Activated CD4-positive, alpha-beta T cell treated with anti-CD3 and anti-CD28 coated beads, Interleukin-2, amount 10 ng/mL, durations not matched to agents 24 days and 14 days (primary cell): ENCODE results near the gene MYO9B. TPM values are rescaled to one million over a fixed set of nuclear protein-coding genes. Genes with fewer than 3 reads are reported as not detected.
"Not testable (repeated sequence)": the region's sequence is repeated elsewhere in the genome, so short reads cannot be mapped to it uniquely, and the experiment has no call there.

Experiments
- DNase-seq: peaks from one replicate; pipeline ENCODE4 v3.0.0; 2022
- H3K27ac Mint-ChIP-seq: one replicate; pipeline ENCODE4 v1.8.0; 2022; ENCODE audit warnings: mild to moderate bottlenecking, mixed read lengths
- H3K27me3 Mint-ChIP-seq: one replicate; pipeline ENCODE4 v1.8.0; 2022; ENCODE audit warnings: mixed read lengths
- H3K36me3 Mint-ChIP-seq: one replicate; pipeline ENCODE4 v1.8.0; 2022; ENCODE audit warnings: low read depth, mild to moderate bottlenecking, mixed read lengths
- H3K4me1 Mint-ChIP-seq: one replicate; pipeline ENCODE4 v1.8.0; 2021; ENCODE audit warnings: mixed read lengths
- H3K4me3 Mint-ChIP-seq: one replicate; pipeline ENCODE4 v1.8.0; 2022; ENCODE audit warnings: mild to moderate bottlenecking, moderate library complexity, mixed read lengths
- H3K9me3 Mint-ChIP-seq: one replicate; pipeline ENCODE4 v1.8.0; 2021; ENCODE audit warnings: mixed read lengths
- intact Hi-C: fragments of 100-400 bp; cut with micrococcal nuclease; formaldehyde crosslinking; loops from one replicate; pipeline ENCODE4 v1.15.1; 2023
- total RNA-seq: library from RNA; stranded (reverse); gene quantifications from 2 replicates; pipeline ENCODE4 v1.2.3, GENCODE V29; 2022

Gene MYO9B
- total RNA-seq, 1 donor from 2014 or later = 120 TPM

- intact Hi-C loops, H3K4me1 Mint-ChIP-seq, H3K4me3 Mint-ChIP-seq, H3K27ac Mint-ChIP-seq, DNase-seq, H3K9me3 Mint-ChIP-seq, H3K27me3 Mint-ChIP-seq: not testable (repeated sequence)
- peaks cover 57% of the 10 kb centered on the region for H3K36me3 Mint-ChIP-seq
Measured at GRCh38 chr19:17191736-17192135, 116.2 kb downstream of the MYO9B start.

DNA sequence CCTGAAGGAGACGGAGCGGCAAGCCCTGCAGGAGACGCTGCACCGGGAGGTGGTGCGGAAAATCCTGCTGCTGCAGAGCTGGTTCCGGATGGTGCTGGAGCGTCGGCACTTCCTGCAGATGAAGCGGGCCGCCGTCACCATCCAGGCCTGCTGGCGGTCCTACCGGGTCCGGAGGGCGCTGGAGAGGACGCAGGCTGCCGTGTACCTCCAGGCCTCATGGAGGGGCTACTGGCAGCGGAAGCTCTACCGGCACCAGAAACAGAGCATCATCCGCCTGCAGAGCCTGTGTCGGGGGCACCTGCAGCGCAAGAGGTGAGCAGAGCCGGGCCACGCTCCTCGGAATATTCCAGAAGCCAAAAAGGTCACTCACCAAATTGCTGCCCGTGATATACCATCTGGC, 117.2 kb downstream of the MYO9B start:
- H3K4me3 Mint-ChIP-seq = no peak overlapping the region
- H3K27ac Mint-ChIP-seq = no peak overlapping the region
- DNase-seq = no peak
- H3K4me1 Mint-ChIP-seq = peaks cover 1% of the 10 kb centered on the region
- no peaks in the 10 kb centered on the region for H3K27me3 Mint-ChIP-seq
- H3K36me3 Mint-ChIP-seq = peaks cover 56% of the 10 kb centered on the region
- H3K9me3 Mint-ChIP-seq = no peaks in the 10 kb centered on the region
- intact Hi-C loops = no loop called here

- Mint-ChIP-seq H3K36me3 (peaks cover 55% of the 10 kb centered on the region), H3K27me3 (no peaks in the 10 kb centered on the region), H3K27ac (no peak overlapping the region), H3K4me3 (no peak overlapping the region), H3K9me3 (no peaks in the 10 kb centered on the region), H3K4me1 (peaks cover 1% of the 10 kb centered on the region)
- intact Hi-C loops = no loop called here
- no peak for DNase-seq
Measured at GRCh38 chr19:17194608-17195007, 119.0 kb downstream of the MYO9B start.

- intact Hi-C loops = no loop called here
- no peak overlapping the region for H3K27ac Mint-ChIP-seq
- no peaks in the 10 kb centered on the region for H3K9me3 Mint-ChIP-seq
- H3K4me3 Mint-ChIP-seq = no peak overlapping the region
- peaks cover 1% of the 10 kb centered on the region for H3K4me1 Mint-ChIP-seq
- H3K27me3 Mint-ChIP-seq = no peaks in the 10 kb centered on the region
- H3K36me3 Mint-ChIP-seq = peaks cover 60% of the 10 kb centered on the region
- no peak for DNase-seq
Measured at GRCh38 chr19:17195106-17195505, 119.5 kb downstream of the MYO9B start.

DNA sequence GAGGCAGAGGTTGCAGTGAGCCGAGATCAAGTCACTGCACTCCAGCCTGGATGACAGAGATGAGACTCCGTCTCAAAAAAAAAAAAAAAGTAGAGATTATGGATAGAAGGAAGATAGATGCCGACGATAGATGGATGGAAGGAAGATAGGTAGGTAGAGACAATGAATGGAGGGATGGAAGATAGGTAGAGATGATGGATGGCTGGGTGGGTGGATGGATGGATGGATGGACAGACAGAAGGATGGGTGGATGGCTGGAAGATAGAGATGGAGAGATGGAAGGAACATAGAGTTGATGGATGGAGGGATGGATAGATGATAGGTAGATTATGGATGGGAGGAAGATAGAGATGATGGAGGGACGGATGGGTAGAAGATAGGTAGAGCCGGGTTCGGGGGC, 121.0 kb downstream of the MYO9B start:
- H3K27me3 Mint-ChIP-seq = no peaks in the 10 kb centered on the region
- H3K4me3 Mint-ChIP-seq = no peak overlapping the region
- no peak for DNase-seq
- peaks cover 1% of the 10 kb centered on the region for H3K4me1 Mint-ChIP-seq
- H3K27ac Mint-ChIP-seq = no peak overlapping the region
- H3K36me3 Mint-ChIP-seq = peaks cover 62% of the 10 kb centered on the region
- intact Hi-C loops = no loop called here
- H3K9me3 Mint-ChIP-seq = no peaks in the 10 kb centered on the region

DNA sequence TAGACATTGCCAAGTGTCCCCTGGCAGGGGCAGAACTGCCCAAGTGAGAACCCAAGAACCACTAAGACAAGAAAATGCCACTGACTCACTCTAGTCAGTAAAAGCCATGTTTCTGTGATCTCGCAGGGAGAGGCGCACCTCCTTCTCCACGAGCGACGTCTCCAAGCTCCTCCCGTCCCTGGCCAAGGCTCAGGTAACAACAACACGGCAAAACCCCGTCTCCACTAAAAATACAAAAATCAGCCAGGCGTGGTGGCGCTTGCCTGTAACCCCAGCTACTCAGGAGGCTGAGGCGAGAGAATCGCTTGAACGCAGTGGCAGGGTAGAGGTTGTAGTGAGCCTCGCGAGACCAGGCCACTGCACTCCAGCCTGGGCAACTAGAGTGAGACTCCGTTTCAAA, 122.1 kb downstream of the MYO9B start:
- Mint-ChIP-seq H3K4me3 (no peak overlapping the region), H3K27ac (no peak overlapping the region), H3K27me3 (no peaks in the 10 kb centered on the region), H3K36me3 (peaks cover 69% of the 10 kb centered on the region), H3K9me3 (no peaks in the 10 kb centered on the region), H3K4me1 (peaks cover 1% of the 10 kb centered on the region)
- intact Hi-C loops = no loop called here
- no peak for DNase-seq

DNA sequence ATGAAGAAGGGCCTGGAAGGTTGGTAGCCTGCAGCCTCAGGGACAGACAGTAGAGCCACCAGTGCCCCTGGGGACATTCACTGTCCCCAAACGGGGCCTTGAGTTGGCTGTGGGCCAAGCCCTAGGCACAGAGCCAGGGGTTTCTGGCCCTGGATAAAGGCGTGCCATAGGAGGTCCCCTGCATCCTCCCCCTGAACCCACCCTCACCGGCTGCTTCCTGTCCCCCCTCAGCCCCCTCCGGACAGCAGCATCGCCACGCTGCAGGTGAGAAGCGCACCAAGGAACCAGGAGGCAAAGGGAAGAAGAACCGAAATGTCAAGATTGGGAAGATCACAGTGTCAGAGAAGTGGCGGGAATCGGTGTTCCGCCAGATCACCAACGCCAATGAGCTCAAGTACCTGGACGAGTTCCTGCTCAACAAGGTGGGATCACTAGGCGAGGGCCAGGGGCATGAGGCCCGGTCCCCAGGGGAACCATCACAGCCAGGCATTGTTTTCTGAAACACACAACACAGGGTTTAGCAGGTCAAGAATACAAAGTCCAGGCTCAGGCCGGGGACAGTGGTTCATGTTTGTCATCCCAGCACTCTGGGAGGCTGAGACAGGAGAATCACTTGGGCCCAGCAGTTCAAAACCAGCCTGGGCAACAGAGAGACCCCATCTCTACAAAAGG, 125.0 kb downstream of the MYO9B start:
- Mint-ChIP-seq H3K9me3 (no peaks in the 10 kb centered on the region), H3K27ac (no peak overlapping the region), H3K36me3 (peaks cover 73% of the 10 kb centered on the region), H3K4me1 (peaks cover 1% of the 10 kb centered on the region), H3K27me3 (no peaks in the 10 kb centered on the region), H3K4me3 (no peak overlapping the region)
- no peak for DNase-seq
- intact Hi-C loops = no loop called here

GRCh38 chr19:17202249-17202648, 126.7 kb downstream of the MYO9B start:
- H3K36me3 Mint-ChIP-seq = peaks cover 64% of the 10 kb centered on the region

DNA sequence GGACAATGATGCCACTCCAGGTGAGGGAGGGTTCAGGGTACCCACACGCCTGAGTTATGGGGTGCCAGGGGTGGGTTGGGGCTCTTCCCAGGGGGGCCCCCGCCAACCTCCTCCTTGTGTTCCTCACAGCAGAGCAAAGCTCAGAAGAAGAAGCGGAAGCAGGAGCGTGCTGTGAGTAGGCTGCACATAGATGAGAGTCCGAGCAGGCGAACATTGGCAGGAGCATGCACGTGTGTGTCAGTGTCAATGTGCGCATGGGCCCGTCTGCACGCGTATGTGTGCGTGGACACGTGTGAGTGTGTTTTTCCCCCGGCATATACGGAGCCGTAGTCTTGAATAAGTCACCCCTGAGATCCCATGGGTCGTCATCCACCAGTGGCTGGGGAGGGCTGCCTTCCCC, 127.1 kb downstream of the MYO9B start:
- DNase-seq = no peak
- H3K9me3 Mint-ChIP-seq = no peaks in the 10 kb centered on the region
- no peak overlapping the region for H3K27ac Mint-ChIP-seq
- H3K36me3 Mint-ChIP-seq = peaks cover 59% of the 10 kb centered on the region
- no peak overlapping the region for H3K4me3 Mint-ChIP-seq
- H3K27me3 Mint-ChIP-seq = no peaks in the 10 kb centered on the region
- H3K4me1 Mint-ChIP-seq = no peaks in the 10 kb centered on the region
- intact Hi-C loops = no loop called here

More at GRCh38 chr19:17202249-17202648, 126.7 kb downstream of the MYO9B start:
- no peak for DNase-seq
- Mint-ChIP-seq H3K27me3 (no peaks in the 10 kb centered on the region), H3K9me3 (no peaks in the 10 kb centered on the region), H3K27ac (no peak overlapping the region), H3K4me1 (no peaks in the 10 kb centered on the region), H3K4me3 (no peak overlapping the region)
- intact Hi-C loops = no loop called here

GRCh38 chr19:17205237-17206140, 129.9 kb downstream of the MYO9B start:
- intact Hi-C loops = loop anchor here (5.0 kb wide), 1 partner anchor 77 kb away; the partner anchor contains the start of gene ANKLE1
- Mint-ChIP-seq H3K27me3 (no peaks in the 10 kb centered on the region), H3K4me3 (no peak overlapping the region), H3K9me3 (no peaks in the 10 kb centered on the region), H3K4me1 (peaks cover 11% of the 10 kb centered on the region), H3K27ac (no peak overlapping the region), H3K36me3 (peaks cover 59% of the 10 kb centered on the region)
- DNase-seq = peak; percentile 88

DNA sequence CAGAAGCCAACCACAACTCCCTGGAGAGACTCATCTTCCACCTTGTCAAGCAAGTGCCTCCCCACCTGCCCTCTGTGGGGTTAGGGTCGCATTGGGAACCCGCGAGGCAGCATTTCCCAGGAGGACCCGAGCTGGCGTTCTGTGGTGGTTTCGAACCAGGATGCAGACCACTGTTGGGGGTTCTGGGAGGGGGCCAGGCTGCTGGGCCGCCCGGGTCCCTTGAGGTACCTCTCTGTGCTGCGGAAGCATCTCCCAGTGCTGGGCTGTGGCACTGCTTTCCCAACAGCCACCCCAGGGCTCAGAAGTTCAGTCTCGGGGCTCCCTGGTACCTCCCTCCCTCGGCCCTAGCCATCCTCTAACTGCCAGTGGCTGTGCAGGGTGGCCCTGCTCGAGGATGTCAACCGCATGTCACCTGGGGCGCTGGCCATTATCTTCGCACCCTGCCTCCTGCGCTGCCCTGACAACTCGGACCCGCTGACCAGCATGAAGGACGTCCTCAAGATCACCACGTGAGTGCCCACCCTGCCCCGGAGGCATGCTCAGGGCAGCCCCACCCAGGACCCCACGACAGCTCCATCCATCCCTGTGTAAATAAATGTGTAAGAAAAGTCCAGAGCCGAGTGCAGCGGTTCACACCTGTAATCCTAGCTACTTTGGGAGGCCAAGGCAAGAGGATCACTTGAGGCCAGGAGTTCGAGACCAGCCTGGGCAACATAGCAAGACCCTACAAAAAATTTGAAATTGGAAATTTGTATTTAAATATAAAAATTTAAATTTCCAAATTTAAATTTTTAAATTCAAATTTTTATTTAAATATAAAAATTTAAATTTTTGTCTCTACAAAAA, 131.4 kb downstream of the MYO9B start:
- intact Hi-C loops = loop anchor here (5.0 kb wide), 1 partner anchor 75 kb away; the partner anchor contains the start of gene ANKLE1
- peaks cover 55% of the 10 kb centered on the region for H3K36me3 Mint-ChIP-seq
- H3K9me3 Mint-ChIP-seq = no peaks in the 10 kb centered on the region
- H3K27ac Mint-ChIP-seq = no peak overlapping the region
- no peak overlapping the region for H3K4me3 Mint-ChIP-seq
- peaks cover 11% of the 10 kb centered on the region for H3K4me1 Mint-ChIP-seq
- H3K27me3 Mint-ChIP-seq = no peaks in the 10 kb centered on the region
- DNase-seq = no peak

DNA sequence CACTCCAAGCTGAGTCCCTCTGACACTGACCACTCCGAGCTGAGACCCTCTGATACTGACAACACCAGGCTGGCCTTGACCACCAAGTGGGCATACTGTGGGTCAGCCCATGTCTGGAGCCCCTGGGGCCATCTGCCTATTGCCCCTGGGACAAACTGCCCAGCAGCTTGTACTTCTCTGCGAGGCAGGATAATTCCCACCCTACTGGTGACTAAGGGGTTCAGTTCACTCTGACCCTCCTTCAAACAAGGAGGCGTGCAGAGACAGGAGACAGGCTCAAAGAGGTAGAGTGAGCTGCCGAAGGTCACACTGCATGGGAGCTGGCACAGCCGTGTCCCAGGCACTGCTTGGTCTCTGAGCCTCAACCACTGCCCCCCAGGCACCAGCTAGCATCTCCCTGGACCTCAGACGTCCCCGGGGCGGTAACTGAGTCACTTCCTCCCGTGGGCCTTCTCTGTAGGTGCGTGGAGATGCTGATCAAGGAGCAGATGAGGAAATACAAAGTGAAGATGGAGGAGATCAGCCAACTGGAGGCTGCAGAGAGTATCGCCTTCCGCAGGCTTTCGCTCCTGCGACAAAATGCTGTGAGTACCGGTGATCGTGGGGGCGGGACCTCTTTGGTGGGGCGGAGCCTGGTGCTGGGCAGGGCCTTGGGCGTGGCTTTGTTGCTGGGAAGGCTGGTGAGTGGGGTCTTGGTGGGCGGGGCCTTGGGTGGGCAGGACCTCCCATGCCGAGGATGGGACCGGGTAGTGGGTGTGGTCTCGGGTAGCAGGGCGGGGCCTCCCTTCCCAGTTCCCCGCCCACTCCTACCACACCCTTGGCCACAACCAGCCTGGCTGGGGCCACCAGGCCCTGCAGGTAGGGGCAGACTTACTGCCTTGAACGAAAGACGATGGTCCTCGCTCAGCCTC, 133.8 kb downstream of the MYO9B start:
- Mint-ChIP-seq H3K4me3 (no peak overlapping the region), H3K4me1 (peaks cover 11% of the 10 kb centered on the region), H3K27me3 (no peaks in the 10 kb centered on the region), H3K36me3 (peaks cover 44% of the 10 kb centered on the region), H3K27ac (peak overlapping the region; percentile 41), H3K9me3 (no peaks in the 10 kb centered on the region)
- peak; percentile 82 for DNase-seq
- intact Hi-C loops = loop anchor here (5.0 kb wide), 1 partner anchor 73 kb away; the partner anchor contains the start of gene ANKLE1

- Mint-ChIP-seq H3K27me3 (no peaks in the 10 kb centered on the region), H3K4me1 (peaks cover 16% of the 10 kb centered on the region), H3K4me3 (no peak overlapping the region), H3K9me3 (no peaks in the 10 kb centered on the region), H3K36me3 (peaks cover 41% of the 10 kb centered on the region), H3K27ac (peak overlapping the region; percentile 70)
- intact Hi-C loops = no loop called here
- no peak for DNase-seq
Measured at GRCh38 chr19:17210296-17210695, 134.7 kb downstream of the MYO9B start.
